ENCODE results near the gene PDE4D. TPM values are rescaled to one million over a fixed set of nuclear protein-coding genes. Genes with fewer than 3 reads are reported as not detected.

PDE4D gene
- total and polyA plus RNA-seq, 4 donors, result 12.8 to 167 (median 44.5) TPM

- H3K27me3 ChIP-seq (ENCODE audit: control insufficient read depth in 3 of 3, insufficient read depth in 3 of 3, low read length in 2 of 3), result no peaks in the 10 kb centered on the region
- H3K4me1 ChIP-seq (ENCODE audit: control insufficient read depth in 5 of 5, insufficient read depth in 5 of 5, low read length in 5 of 5), result no peaks in the 10 kb centered on the region
- H3K27ac ChIP-seq (ENCODE audit: low read depth in 1 of 2, low read length in 1 of 2), result no peak overlapping the region
- TF ChIP-seq, protein P1, sequence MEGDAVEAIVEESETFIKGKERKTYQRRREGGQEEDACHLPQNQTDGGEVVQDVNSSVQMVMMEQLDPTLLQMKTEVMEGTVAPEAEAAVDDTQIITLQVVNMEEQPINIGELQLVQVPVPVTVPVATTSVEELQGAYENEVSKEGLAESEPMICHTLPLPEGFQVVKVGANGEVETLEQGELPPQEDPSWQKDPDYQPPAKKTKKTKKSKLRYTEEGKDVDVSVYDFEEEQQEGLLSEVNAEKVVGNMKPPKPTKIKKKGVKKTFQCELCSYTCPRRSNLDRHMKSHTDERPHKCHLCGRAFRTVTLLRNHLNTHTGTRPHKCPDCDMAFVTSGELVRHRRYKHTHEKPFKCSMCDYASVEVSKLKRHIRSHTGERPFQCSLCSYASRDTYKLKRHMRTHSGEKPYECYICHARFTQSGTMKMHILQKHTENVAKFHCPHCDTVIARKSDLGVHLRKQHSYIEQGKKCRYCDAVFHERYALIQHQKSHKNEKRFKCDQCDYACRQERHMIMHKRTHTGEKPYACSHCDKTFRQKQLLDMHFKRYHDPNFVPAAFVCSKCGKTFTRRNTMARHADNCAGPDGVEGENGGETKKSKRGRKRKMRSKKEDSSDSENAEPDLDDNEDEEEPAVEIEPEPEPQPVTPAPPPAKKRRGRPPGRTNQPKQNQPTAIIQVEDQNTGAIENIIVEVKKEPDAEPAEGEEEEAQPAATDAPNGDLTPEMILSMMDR (IDR thresholded peaks at IDR 0.05; ENCODE audit: control extremely low read depth, extremely low read depth), result no peak
- H3K9me3 ChIP-seq (ENCODE audit: control insufficient read depth in 4 of 4, insufficient read depth in 3 of 4, low read length in 3 of 4), result no peaks in the 10 kb centered on the region
- ATAC-seq (ENCODE audit: insufficient read depth, low FRiP score), result no peak
- H3K9ac ChIP-seq (ENCODE audit: insufficient read depth in 1 of 2, low read length in 2 of 2), result no peak overlapping the region
- WGBS, 2 donors, result 74 to 83% methylated on average over 1 of the region's 1 CpG
- H3K36me3 ChIP-seq (ENCODE audit: control insufficient read depth in 4 of 4, insufficient read depth in 4 of 4, low read length in 4 of 4), result no peaks in the 10 kb centered on the region
- DNase-seq, result no peak
- no peak overlapping the region for H3K4me3 ChIP-seq
Measured at GRCh38 chr5:59922220-59922619, 28.7 kb upstream of the PDE4D start.

- WGBS, 2 donors, result 86 to 90% methylated on average over 6 of the region's 6 CpGs
- ATAC-seq (ENCODE audit: insufficient read depth, low FRiP score) (no peak), DNase-seq (no peak)
- Histone ChIP-seq H3K4me1 (ENCODE audit: control insufficient read depth in 5 of 5, insufficient read depth in 5 of 5, low read length in 5 of 5) (no peaks in the 10 kb centered on the region), H3K27me3 (ENCODE audit: control insufficient read depth in 3 of 3, insufficient read depth in 3 of 3, low read length in 2 of 3) (no peaks in the 10 kb centered on the region), H3K9me3 (ENCODE audit: control insufficient read depth in 4 of 4, insufficient read depth in 3 of 4, low read length in 3 of 4) (no peaks in the 10 kb centered on the region), H3K9ac (ENCODE audit: insufficient read depth in 1 of 2, low read length in 2 of 2) (no peak overlapping the region), H3K36me3 (ENCODE audit: control insufficient read depth in 4 of 4, insufficient read depth in 4 of 4, low read length in 4 of 4) (no peaks in the 10 kb centered on the region), H3K4me3 (no peak overlapping the region), H3K27ac (ENCODE audit: low read depth in 1 of 2, low read length in 1 of 2) (no peak overlapping the region)
- TF ChIP-seq, protein P1 (IDR thresholded peaks at IDR 0.05; ENCODE audit: control extremely low read depth, extremely low read depth), result no peak
Measured at GRCh38 chr5:59921816-59922215, 28.3 kb upstream of the PDE4D start.

DNA sequence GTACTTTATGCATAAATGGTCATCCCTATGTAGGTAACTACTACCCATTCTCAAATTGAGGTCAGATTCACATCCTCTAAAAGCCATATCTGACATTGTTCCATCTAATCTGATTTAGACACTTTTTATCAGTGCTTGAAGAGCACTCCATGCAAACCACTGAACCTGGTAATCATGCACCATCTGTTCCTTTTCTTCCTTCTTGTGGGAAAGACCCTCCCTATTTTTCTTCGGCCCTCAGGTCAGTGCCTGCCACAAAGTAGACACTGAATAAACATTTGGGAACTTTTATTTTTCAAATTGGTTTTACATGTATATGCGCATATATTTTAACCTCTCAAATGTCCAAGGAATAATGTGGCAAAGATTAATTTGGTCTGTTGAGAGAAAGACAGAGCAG lies 26.0 kb upstream of the PDE4D start:
- WGBS, 2 donors, result 58 to 64% methylated on average over 2 of the region's 2 CpGs
- no peak overlapping the region for H3K27ac ChIP-seq (ENCODE audit: low read depth in 1 of 2, low read length in 1 of 2)
- TF ChIP-seq, protein P1 (IDR thresholded peaks at IDR 0.05; ENCODE audit: control extremely low read depth, extremely low read depth), result no peak
- no peaks in the 10 kb centered on the region for H3K27me3 ChIP-seq (ENCODE audit: control insufficient read depth in 3 of 3, insufficient read depth in 3 of 3, low read length in 2 of 3)
- H3K9ac ChIP-seq (ENCODE audit: insufficient read depth in 1 of 2, low read length in 2 of 2), result no peak overlapping the region
- DNase-seq (no peak), ATAC-seq (ENCODE audit: insufficient read depth, low FRiP score) (no peak)
- no peaks in the 10 kb centered on the region for H3K9me3 ChIP-seq (ENCODE audit: control insufficient read depth in 4 of 4, insufficient read depth in 3 of 4, low read length in 3 of 4)
- H3K36me3 ChIP-seq (ENCODE audit: control insufficient read depth in 4 of 4, insufficient read depth in 4 of 4, low read length in 4 of 4), result no peaks in the 10 kb centered on the region
- H3K4me3 ChIP-seq, result no peak overlapping the region
- H3K4me1 ChIP-seq (ENCODE audit: control insufficient read depth in 5 of 5, insufficient read depth in 5 of 5, low read length in 5 of 5), result no peaks in the 10 kb centered on the region

GRCh38 chr5:59917121-59917520 lies 23.6 kb upstream of the PDE4D start:
- no peaks in the 10 kb centered on the region for H3K4me1 ChIP-seq (ENCODE audit: control insufficient read depth in 5 of 5, insufficient read depth in 5 of 5, low read length in 5 of 5)
- no peaks in the 10 kb centered on the region for H3K9me3 ChIP-seq (ENCODE audit: control insufficient read depth in 4 of 4, insufficient read depth in 3 of 4, low read length in 3 of 4)
- ATAC-seq (ENCODE audit: insufficient read depth, low FRiP score) (no peak), DNase-seq (no peak)
- WGBS, 2 donors, result 89 to 92% methylated on average over 2 of the region's 2 CpGs
- TF ChIP-seq, protein P1 (IDR thresholded peaks at IDR 0.05; ENCODE audit: control extremely low read depth, extremely low read depth), result no peak
- H3K27me3 ChIP-seq (ENCODE audit: control insufficient read depth in 3 of 3, insufficient read depth in 3 of 3, low read length in 2 of 3), result peaks cover 0 to 2% (median 0%) of the 10 kb centered on the region in 3 donors
- H3K36me3 ChIP-seq (ENCODE audit: control insufficient read depth in 4 of 4, insufficient read depth in 4 of 4, low read length in 4 of 4), result no peaks in the 10 kb centered on the region
- no peak overlapping the region for H3K4me3 ChIP-seq
- no peak overlapping the region for H3K9ac ChIP-seq (ENCODE audit: insufficient read depth in 1 of 2, low read length in 2 of 2)
- no peak overlapping the region for H3K27ac ChIP-seq (ENCODE audit: low read depth in 1 of 2, low read length in 1 of 2)

All from lung (tissue), 12 donors.